ENCODE results near the gene TTYH1. TPM values are rescaled to one million over a fixed set of nuclear protein-coding genes. Genes with fewer than 3 reads are reported as not detected.

Gene TTYH1
- total and polyA plus RNA-seq, 9 of the 15 experiments (the other 6 are each of a cell fraction or from before 2014, with no cell fraction given): 0.08 TPM; not detected in 8

DNA sequence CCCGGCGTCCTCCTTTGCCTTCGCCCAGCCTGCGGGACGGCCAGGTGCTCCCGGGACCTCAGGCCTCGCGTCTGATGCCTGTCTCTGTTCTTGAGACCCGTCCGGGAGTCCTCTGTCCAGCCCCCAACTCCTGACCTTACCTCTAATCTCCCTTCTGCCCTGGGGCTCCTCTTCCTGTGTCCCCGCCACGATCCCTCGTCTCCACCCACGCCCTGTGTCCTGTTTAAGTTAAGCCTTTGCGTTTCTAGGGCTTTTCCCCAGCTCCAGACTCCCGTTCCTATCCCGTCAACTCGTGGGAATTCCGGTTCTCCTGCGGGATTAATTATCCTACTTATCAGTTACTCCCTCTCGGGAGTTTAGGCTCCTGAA lies 34.4 kb downstream of the TTYH1 start (continued):
- TF ChIP-seq, protein P1, sequence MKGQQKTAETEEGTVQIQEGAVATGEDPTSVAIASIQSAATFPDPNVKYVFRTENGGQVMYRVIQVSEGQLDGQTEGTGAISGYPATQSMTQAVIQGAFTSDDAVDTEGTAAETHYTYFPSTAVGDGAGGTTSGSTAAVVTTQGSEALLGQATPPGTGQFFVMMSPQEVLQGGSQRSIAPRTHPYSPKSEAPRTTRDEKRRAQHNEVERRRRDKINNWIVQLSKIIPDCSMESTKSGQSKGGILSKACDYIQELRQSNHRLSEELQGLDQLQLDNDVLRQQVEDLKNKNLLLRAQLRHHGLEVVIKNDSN (CRISPR knock-in tag; IDR thresholded peaks at IDR 0.05): no peak
- no peak for TF ChIP-seq KLF1 (tag; IDR thresholded peaks at IDR 0.05)
- no peak for TF ChIP-seq C11orf30 (IDR thresholded peaks at IDR 0.05; ENCODE audit: low read depth)
- TF ChIP-seq EGR1 (conservative IDR thresholded peaks at IDR 0.05): peak; percentile 86
- TF ChIP-seq, protein P2, sequence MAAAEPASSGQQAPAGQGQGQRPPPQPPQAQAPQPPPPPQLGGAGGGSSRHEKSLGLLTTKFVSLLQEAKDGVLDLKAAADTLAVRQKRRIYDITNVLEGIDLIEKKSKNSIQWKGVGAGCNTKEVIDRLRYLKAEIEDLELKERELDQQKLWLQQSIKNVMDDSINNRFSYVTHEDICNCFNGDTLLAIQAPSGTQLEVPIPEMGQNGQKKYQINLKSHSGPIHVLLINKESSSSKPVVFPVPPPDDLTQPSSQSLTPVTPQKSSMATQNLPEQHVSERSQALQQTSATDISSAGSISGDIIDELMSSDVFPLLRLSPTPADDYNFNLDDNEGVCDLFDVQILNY (CRISPR knock-in tag; IDR thresholded peaks at IDR 0.05): no peak
- no peak for TF ChIP-seq SMAD4 (CRISPR knock-in tag; conservative IDR thresholded peaks at IDR 0.05)
- TF ChIP-seq ZNF253 (CRISPR knock-in tag; conservative IDR thresholded peaks at IDR 0.05): no peak
- no peak for TF ChIP-seq ZNF561 (CRISPR knock-in tag; conservative IDR thresholded peaks at IDR 0.05)
- no peak for TF ChIP-seq CBX8 (IDR thresholded peaks at IDR 0.05; ENCODE audit: borderline replicate concordance, extremely low read depth, low read depth, low read length, poor library complexity, severe bottlenecking)
- 0 out of 2 replicates have a peak, but pooled peaks have one; percentile 16 for TF ChIP-seq SMARCE1 (IDR thresholded peaks at IDR 0.05)

Data from K562 (cell line).